HG03342 (cell line): ENCODE measurements around the gene ZNF296.
"Not testable (repeated sequence)": the region's sequence is repeated elsewhere in the genome, so short reads cannot be mapped to it uniquely, and the experiment has no call there.

Experiments
- ATAC-seq: cut with Tn5 transposase; IDR thresholded peaks from one replicate; pipeline ENCODE4 v1.9.1; 2021; ENCODE audit warnings: mild to moderate bottlenecking, moderate library complexity; ENCODE audit not compliant: unreplicated experiment

Gene ZNF296

GRCh38 chr19:45076029-45076850 is at the start of gene ZNF296:
Gene ZNF296, minus strand, starts transcription at chr19:45076478. Its CDS starts 105 bp downstream, at chr19:45076373.
- ATAC-seq: peak; percentile 45

- ATAC-seq: no peak
Measured at GRCh38 chr19:45125360-45125759, 49.1 kb upstream of the ZNF296 start.

- ATAC-seq: no peak
Measured at GRCh38 chr19:45124021-45124420, 47.7 kb upstream of the ZNF296 start.

- no peak for ATAC-seq
Measured at GRCh38 chr19:45123440-45123850, 47.2 kb upstream of the ZNF296 start.

DNA sequence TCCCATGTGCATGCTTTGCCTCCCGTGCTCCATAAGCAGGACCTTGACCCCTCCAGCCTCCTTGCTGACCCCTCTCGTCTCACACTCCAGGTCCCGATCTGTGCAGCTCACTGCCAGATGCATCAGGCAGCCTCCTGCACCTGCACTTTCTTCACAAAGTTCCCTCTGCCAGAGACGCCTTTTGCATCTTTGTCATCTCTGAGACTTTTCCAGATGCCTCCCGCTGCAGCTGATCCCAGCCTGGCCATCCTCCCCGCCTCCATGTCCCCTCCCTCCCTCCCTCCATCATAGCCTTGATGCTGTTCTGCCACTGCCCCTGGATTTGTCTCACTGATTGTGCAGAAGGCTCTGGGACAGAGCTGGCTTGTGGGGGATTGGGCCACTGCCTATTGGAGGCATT is 46.6 kb upstream of the ZNF296 start:
- ATAC-seq: no peak

DNA sequence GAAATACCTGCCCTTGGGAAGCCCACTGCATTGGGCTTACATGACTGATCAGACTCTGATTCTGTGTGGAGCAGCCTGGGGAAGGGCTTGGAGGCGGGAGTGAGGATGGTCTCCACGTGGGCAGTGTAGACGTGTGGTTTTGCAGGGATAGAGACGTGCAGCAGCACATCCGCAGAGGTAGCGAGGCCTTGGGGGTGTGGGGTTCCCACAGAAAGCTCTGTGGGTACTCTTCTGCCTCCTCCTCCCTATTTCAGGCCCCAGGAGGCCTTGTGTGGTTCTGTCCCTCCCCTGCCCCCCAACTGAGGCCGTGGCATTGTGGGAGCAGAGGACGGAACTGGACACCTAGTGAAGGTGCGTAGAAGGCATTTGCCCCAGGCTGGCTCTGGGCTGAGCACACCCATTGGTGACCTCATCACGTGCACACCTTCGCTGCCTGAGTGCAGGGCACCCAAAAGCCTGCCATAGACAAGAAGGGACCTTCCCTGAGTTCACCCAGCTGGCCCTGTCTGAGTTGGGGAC is 45.6 kb upstream of the ZNF296 start:
- ATAC-seq: no peak

DNA sequence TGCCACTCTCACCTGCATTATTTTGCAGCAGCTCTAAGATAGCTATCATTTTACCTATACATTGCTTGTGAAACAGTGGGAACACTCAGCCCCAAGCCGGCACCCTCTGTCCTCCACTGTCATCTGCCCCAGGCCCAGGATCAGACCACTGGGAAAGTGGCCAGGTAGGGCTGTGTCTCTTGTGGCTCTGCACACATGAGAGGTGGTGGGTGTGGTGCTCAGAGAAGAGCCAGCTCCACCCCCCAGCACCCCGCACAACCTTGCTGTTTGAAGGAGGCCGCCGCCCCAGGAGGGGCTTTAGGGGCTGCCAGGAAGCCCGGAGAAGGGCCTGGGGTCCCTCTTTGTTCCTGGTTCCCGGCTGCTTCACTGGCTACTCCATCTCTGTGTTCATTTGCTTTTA is 43.3 kb upstream of the ZNF296 start:
- no peak for ATAC-seq

GRCh38 chr19:45118591-45119355 is 42.5 kb upstream of the ZNF296 start:
- ATAC-seq: not testable (repeated sequence)

- ATAC-seq: no peak
Measured at GRCh38 chr19:45118106-45118505, 41.8 kb upstream of the ZNF296 start.

- no peak for ATAC-seq
Measured at GRCh38 chr19:45117671-45118070, 41.4 kb upstream of the ZNF296 start.

DNA sequence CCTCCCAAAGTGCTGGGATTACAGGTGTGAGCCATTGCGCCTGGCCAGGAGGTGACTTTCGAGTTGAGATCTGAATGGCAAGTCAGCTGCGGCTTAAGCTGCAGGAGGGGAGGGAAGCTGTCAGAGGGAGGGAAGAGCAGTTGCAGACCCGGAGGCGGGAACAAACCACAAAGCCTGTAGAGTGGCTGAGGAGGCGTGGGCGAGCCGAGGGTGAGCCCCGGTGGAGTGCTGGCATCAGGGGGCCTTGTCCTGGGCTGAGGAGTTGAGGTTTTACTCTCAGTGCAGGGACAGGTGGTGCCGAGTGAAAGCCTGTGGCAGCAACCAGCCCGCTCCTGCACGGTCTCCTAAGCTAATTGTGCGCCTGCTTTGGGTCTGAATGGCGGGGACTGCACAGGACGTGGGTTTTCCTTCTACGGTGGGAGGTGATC is 40.9 kb upstream of the ZNF296 start:
- ATAC-seq: no peak

DNA sequence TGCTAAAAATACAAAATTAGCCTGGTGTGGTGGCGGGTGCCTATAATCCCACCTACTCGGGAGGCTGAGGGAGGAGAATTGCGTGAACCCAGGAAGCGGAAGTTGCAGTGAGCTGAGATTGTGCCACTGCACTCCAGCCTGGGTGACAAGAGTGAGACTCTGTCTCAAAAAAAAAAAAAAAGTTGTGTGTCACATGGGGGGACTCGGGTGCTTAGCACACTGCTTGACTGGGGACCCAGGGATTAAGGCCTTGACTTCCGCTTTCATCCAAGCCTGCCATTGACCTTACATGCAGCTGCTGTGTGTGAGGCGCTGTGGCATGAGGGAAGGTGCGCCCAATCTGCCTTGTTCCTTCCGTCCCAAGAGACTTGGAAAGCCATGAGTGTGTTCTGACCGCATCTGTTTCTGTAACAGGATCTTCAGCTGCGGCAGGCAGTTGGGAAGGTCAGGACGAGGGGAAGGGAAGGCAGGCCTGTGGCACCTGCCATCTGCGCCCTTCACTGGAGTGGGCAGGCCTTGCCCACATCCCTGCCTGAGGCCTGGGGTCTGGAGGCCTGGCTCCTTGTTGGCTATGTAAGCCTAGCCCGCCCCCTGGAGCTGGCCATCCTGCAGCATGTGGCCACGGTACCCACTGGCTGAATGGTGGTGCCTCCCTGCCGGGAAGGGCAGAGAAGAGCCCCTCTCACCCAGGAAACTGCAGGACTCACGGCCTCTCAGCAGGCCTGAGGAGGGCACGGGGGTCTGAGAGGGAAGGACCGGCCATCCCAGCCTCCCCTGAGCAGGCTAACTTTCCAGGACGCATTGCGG is 39.7 kb upstream of the ZNF296 start:
- ATAC-seq: no peak

DNA sequence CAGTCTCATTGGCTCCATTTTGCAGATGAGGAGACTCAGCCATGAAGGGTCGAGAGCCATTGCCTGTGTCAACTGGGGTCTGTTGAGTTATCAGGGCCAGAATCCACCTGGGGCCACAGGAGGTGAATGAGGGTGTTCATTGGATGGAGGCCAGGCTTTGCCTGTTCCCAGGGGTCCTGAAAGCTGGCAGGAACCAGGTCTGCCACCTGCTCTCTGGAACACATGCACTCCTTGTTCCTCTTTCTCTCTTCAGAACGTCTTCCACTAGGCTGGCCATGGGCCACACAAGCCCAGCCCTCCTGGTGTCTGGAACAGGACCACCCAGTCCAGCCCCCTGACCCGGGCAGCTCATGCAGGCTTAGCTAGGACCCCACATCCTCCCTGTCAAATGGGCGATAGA is 37.8 kb upstream of the ZNF296 start:
- no peak for ATAC-seq

GRCh38 chr19:45113628-45114027 is 37.4 kb upstream of the ZNF296 start:
- no peak for ATAC-seq

DNA sequence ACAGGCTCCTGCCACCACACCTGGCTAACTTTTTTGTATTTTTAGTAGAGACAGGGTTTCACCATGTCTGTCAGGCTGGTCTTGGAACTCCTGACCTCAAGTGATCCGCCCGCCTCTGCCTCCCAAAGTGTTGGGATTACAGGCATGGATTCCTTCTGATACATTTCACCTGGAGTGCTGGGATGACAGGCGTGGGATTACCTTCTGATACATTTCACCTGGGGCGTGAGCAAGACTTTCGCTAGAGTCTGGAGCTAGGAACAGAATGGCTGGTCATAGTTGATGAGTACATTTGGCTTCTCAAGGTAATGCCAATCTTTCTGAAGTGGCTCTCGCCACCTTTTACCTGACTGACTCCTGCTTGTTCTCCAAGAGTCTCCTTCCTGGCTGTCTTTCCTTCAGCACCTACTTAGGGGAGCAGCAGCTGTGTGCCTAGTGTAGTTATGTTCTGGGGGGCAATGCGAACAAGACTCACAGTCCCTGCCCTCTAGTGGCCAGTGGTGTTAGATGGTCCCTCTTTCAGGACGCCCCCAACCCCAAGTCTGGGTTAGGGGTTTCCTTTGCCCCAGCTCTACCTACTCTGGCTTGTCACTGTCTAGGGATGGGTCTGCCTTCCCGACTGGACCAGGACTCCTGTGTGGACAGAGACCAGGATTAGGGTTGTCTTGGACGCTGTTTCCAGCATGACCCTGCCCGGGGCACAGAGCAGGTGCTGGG is 36.0 kb upstream of the ZNF296 start:
- no peak for ATAC-seq

- ATAC-seq: no peak
Measured at GRCh38 chr19:45110851-45111266, 34.6 kb upstream of the ZNF296 start.

DNA sequence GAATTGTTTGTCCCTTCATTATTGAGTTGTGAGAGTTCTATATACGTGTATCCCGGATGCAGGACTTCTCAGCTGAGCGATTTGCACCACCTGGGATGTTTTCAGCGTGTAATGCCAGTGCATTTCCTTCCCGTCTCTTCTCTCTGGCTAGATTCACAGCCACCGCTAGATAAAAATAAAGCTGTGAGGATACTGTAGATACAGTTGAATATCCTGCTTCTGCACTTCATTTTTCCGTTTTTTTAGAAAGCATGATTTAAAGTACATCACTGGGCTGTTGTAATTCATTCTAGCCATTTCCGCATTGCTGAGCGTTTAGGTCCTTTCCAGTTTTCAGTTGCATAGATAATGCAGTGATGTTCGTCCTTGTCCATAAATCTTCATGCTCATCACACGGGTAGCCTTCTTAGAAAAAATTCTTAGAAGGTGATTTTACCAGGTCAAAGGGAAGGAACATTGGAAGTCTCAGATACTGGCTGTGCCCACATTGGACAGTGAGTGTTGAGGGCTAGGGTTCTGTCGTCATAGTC is 31.4 kb upstream of the ZNF296 start:
- ATAC-seq: no peak

DNA sequence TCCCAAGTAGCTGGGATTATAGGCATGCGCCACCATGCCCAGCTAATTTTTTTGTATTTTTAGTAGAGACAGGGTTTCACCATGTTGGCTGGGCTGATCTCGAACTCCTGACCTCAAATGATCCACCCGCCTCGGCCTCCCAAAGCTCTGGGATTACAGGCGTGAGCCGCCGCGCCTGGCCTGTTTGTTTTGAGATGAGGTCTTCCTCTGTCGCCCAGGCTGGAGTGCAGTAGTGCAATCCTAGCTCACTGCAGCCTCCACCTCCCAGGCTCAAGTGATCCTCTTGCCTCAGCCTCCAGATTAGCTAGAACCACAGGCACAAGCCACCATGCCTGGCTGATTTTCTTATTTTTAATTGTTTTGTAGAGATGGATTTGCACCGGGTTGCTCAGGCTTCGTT is 30.1 kb upstream of the ZNF296 start:
- ATAC-seq: not testable (repeated sequence)

DNA sequence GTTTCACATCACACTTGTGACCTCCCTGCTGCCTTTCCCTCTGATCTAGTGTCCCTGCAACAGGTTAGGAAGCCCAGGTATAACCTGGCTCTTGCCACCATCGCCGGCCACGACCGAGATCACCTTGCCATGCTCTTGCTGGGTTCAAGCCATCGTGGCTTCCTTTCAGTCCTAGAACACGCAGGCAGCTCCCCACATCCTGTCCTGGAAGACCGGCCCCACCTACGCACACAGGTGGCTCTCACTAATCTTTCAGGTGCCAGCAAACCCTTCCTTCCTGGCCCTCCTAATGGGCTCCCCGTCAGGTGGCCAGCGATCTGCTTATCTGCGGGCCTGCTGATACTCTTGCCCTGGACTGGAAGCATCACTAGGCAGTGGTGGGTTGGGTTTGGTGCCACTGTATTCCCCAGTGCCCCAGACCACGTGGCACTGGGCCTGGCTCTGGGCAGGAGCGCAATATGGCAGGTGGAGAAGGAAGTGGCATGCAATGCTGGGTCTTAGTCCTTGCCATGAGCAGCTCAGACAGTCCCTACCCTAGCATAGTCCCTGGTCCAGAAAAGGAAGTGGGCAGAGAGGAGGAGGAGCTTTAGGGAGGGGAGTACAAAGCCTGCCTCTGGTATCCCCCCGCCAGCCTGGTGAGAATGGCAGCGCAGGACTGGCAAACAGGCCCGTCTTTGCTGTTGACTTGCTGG is 28.5 kb upstream of the ZNF296 start:
- ATAC-seq: no peak
